ENCODE data around the gene PLEKHO2.

PLEKHO2 gene

DNA sequence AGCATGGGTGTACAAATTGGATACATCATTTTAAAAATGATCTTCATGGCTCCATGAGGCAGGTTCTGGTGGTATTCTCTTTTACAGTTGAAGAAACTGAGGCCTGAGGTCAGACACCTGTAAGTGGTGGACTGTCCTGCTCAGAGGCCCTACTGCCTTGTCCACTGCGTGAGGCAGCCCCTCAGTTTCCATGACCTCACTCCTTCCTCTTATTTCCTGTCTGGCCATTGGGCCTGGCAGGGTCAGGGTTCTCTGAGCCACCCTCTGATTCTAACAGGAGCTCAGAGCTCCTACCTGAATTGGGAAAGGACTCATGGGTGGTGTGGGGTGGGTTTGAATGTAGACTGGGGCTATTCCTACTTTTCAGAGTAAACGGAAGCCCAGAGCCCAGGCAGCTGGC lies 17.5 kb downstream of the PLEKHO2 start:
- no peak overlapping the region for H3K4me3 ChIP-seq (ENCODE audit: low read length)
- no peak for DNase-seq (ENCODE audit: low read depth)
- TF ChIP-seq CTCF (conservative IDR thresholded peaks at IDR 0.05; ENCODE audit: low read length) = no peak

- TF ChIP-seq CTCF (conservative IDR thresholded peaks at IDR 0.05; ENCODE audit: low read length) = no peak
- H3K4me3 ChIP-seq (ENCODE audit: low read length) = no peak overlapping the region
- no peak for DNase-seq (ENCODE audit: low read depth)
Measured at GRCh38 chr15:64861331-64861730, 19.6 kb downstream of the PLEKHO2 start.

DNA sequence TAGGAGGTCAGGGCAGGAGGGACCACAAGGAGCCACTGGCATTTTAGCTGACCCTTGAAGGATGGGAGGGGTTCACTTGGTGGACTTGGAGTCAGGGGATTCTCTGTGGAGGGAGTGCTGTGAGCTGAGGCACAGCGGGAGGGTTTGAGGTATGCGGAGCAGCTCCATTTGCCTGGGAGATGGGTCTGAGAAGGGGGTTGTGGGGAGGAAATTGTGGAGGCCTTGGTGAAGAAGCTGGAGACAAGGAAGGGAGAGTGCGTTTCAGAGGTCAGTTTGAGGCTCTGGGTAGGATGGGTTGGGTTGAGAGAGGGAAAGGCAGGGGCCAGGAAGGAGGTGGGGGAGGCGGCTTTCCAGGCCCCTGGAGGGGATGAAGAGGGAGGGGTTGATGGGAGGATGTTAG lies 20.2 kb downstream of the PLEKHO2 start:
- DNase-seq (ENCODE audit: low read depth) = no peak
- no peak for TF ChIP-seq CTCF (conservative IDR thresholded peaks at IDR 0.05; ENCODE audit: low read length)
- H3K4me3 ChIP-seq (ENCODE audit: low read length) = no peak overlapping the region

GRCh38 chr15:64862408-64862807 lies 20.7 kb downstream of the PLEKHO2 start:
- H3K4me3 ChIP-seq (ENCODE audit: low read length) = no peak overlapping the region
- no peak for TF ChIP-seq CTCF (conservative IDR thresholded peaks at IDR 0.05; ENCODE audit: low read length)
- DNase-seq (ENCODE audit: low read depth) = no peak

GRCh38 chr15:64864068-64864467 lies 22.4 kb downstream of the PLEKHO2 start:
- no peak for DNase-seq (ENCODE audit: low read depth)
- no peak for TF ChIP-seq CTCF (conservative IDR thresholded peaks at IDR 0.05; ENCODE audit: low read length)
- no peak overlapping the region for H3K4me3 ChIP-seq (ENCODE audit: low read length)

GRCh38 chr15:64865126-64865997 lies 23.6 kb downstream of the PLEKHO2 start:
- no peak for TF ChIP-seq CTCF (conservative IDR thresholded peaks at IDR 0.05; ENCODE audit: low read length)

GRCh38 chr15:64865998-64866520 lies 24.3 kb downstream of the PLEKHO2 start:
- peak; percentile 86 for DNase-seq (ENCODE audit: low read depth)
- H3K4me3 ChIP-seq (ENCODE audit: low read length) = no peak overlapping the region
- TF ChIP-seq CTCF (conservative IDR thresholded peaks at IDR 0.05; ENCODE audit: low read length) = no peak

More at GRCh38 chr15:64865126-64865997, 23.6 kb downstream of the PLEKHO2 start:
- H3K4me3 ChIP-seq (ENCODE audit: low read length) = no peak overlapping the region
- no peak for DNase-seq (ENCODE audit: low read depth)
